Measurements from ENCODE around the gene TMC1.

TMC1 gene

DNA sequence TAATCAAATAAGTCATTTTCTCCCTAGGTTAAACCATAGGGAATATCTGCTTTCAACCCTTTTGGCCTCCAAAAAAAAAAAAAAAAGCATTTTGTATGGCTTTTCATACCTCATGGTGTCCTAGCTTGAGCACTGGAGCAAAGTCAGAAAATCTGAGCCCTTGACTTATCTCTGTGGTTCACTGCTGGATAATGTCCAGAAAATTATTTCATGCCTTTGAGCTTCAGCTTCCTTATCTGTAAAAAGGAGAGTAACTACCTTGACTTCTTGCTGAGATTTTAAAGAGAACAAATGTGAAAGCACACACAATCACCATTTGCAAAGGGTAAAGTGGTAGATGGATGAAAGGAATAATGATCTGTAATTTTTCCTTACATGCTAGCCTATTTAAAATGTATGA is 265.5 kb downstream of the TMC1 start:
- TF ChIP-seq ZFX (IDR thresholded peaks at IDR 0.05), result no peak
- TF ChIP-seq, protein P1, sequence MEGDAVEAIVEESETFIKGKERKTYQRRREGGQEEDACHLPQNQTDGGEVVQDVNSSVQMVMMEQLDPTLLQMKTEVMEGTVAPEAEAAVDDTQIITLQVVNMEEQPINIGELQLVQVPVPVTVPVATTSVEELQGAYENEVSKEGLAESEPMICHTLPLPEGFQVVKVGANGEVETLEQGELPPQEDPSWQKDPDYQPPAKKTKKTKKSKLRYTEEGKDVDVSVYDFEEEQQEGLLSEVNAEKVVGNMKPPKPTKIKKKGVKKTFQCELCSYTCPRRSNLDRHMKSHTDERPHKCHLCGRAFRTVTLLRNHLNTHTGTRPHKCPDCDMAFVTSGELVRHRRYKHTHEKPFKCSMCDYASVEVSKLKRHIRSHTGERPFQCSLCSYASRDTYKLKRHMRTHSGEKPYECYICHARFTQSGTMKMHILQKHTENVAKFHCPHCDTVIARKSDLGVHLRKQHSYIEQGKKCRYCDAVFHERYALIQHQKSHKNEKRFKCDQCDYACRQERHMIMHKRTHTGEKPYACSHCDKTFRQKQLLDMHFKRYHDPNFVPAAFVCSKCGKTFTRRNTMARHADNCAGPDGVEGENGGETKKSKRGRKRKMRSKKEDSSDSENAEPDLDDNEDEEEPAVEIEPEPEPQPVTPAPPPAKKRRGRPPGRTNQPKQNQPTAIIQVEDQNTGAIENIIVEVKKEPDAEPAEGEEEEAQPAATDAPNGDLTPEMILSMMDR (conservative IDR thresholded peaks at IDR 0.05), result no peak
- H3K27ac ChIP-seq, result no peak overlapping the region

DNA sequence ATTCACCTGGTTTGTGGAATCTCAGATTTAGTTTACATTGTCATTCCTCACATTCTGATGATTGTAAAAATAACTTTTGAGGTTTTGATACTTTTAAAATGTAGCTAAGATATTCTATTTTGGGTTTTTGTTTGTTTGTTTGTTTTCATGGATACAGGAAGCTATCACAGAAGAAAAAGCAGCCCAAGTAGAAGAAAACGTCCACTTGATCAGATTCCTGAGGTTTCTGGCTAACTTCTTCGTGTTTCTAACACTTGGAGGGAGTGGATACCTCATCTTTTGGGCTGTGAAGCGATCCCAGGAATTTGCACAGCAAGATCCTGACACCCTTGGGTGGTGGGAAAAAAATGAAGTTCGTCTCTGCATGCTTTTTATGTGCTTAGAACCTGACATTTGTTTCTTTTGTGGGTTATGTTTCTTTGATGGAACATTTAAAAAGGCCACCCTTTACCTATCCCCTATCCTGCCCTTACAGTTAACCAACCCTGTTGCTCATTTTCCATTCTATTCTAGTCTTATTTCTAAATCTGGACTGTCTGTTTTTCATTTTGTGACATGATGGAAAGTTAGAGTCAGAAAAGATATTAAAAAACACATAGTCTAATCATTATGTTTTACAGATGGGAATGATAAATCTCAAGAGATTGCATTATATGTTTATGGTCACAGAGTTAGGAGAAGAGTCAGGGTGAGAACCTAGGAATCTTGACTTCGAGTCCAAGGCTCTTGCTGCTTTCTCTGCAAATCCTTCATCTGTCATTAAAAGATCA is 267.7 kb downstream of the TMC1 start:
- no peak for TF ChIP-seq ZFX (IDR thresholded peaks at IDR 0.05)
- TF ChIP-seq, protein P1 (conservative IDR thresholded peaks at IDR 0.05), result no peak
- H3K27ac ChIP-seq, result no peak overlapping the region

DNA sequence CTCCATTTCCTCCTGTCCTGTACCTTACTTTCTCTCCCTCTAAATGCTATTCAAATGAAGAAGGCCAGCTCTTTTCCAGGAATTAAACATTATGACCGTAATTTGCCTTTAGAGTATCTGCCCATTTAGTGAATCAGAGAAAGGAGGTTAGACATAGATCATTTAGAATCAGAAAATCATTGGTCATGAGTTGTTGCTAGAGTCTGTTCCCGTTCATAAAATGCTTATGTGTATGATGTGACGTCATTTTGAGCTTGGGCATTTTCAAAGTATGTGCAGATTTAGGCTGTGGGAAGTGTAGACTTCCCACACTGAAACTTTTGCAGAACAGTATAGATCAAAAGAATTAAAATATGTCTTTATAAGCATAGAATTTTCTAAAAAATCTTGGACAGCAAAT is 268.5 kb downstream of the TMC1 start:
- H3K27ac ChIP-seq, result no peak overlapping the region
- no peak for TF ChIP-seq ZFX (IDR thresholded peaks at IDR 0.05)

DNA sequence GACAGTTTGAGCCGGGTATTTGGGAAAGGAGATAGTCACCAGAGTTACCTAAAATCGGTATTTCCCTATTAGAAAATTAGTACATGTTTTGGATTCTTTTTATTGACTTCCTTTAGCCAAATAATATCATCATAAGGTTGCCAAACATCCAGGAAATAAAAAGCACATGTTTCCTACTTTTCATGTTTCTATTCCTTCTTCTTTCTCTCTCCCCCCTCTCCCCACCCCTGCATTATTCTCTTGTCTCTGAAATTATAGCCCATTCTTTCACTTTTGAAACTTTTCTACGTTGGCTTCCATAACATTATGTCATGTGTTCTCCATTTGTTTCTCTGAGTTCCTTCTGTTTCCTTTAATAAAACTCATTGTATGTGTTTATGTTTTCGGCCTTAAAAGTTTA is 269.6 kb downstream of the TMC1 start:
- no peak overlapping the region for H3K27ac ChIP-seq
- TF ChIP-seq, protein P1 (conservative IDR thresholded peaks at IDR 0.05), result no peak
- TF ChIP-seq ZFX (IDR thresholded peaks at IDR 0.05), result no peak

DNA sequence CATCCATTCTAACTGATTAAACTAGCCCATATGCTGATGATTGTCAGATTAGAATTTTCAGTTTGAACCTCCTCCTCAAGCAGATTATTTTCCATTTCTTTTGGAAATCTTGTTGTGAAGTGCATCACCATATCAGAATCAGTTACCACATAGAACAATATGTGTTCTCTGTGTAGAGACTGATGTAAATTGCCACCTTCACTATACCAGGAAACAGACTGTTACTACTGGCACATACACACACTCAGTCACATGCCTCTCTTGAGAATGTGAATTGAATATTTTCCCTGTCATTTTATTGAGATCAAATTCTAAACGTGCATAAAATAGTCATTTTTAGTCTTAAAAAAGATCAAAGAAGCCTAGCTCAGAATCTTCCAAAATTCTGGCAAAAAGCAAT is 270.0 kb downstream of the TMC1 start:
- TF ChIP-seq, protein P1 (conservative IDR thresholded peaks at IDR 0.05), result no peak
- no peak for TF ChIP-seq ZFX (IDR thresholded peaks at IDR 0.05)

DNA sequence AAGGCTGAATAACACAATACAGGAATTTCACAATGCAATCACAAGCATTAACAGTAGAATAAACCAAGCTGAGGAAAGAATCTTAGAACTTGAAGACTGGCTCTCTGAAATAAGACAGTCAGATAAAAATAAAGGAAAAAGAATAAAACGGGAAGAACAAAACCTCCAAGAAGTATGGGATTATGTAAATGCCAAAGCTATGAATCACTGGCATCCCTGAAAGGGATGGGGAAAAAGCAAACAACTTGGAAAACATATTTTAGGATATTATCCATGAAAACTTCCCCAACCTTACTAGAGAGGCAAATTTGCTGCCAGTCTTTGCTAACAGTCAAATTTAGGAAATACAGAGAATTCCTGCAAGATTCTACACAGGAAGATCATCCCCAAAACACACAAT is 273.5 kb downstream of the TMC1 start:
- TF ChIP-seq ZFX (IDR thresholded peaks at IDR 0.05), result no peak
- TF ChIP-seq, protein P1 (conservative IDR thresholded peaks at IDR 0.05), result no peak

More for the DNA sequence above, 270.0 kb downstream of the TMC1 start:
- H3K27ac ChIP-seq, result no peak overlapping the region

DNA sequence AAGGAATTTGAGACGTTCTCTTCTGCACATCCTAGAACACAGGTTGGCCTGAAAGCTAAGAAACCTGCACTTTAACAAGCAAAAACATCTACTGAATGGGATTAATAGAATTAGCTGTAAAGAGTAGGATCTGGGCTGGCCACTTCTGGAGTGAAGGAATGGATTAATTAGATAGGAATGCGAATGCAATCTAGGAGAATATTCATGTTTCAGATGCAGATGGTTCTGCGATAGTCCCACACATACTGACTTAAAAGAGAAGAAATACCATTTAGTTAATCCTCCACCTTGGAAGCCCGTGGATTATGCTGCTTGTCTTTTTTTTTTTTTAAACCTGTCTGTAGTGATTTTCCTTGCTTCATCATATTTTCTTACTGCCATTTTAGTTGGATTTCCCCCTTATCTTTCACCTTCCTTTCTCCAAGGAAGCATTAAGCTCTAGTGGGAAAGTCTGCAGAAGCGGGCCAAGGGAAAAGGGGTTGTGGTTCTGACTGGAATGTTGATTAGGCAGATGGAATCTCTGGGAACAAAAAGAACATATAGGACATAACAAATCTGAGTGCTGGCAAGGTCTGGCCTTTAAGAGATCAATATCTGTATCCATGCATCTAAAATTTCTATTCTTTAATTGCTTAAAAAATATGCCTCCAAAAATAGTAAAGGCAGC is 279.1 kb downstream of the TMC1 start:
- no peak overlapping the region for H3K27ac ChIP-seq
- TF ChIP-seq, protein P1 (conservative IDR thresholded peaks at IDR 0.05), result no peak
- TF ChIP-seq ZFX (IDR thresholded peaks at IDR 0.05), result no peak

More for the DNA sequence above, 273.5 kb downstream of the TMC1 start:
- no peak overlapping the region for H3K27ac ChIP-seq
